ENCODE measurements around the gene CCDC81. TPM values are rescaled to one million over a fixed set of nuclear protein-coding genes. Genes with fewer than 3 reads are reported as not detected.
A peak's percentile ranks its signal among the peaks of the same experiment; 100 is the strongest.

The CCDC81 gene
- total and polyA plus RNA-seq, 2 of the 13 experiments (the other 11 are each of a cell fraction or from before 2014, with no cell fraction given), result 0.15 to 0.22 TPM

- Histone ChIP-seq H3K4me1 (ENCODE audit: insufficient read depth, low read length) (no peaks in the 10 kb centered on the region), H3K4me2 (ENCODE audit: low read depth, low read length) (no peak overlapping the region), H3K9ac (ENCODE audit: insufficient read depth, low read depth, low read length) (no peak overlapping the region), H3K9me3 (ENCODE audit: low read length) (no peaks in the 10 kb centered on the region), H3K36me3 (replicated peaks in 1 of 2; ENCODE audit: control insufficient read depth in 1 of 2, insufficient read depth in 2 of 2, low read length in 2 of 2) (no peaks in the 10 kb centered on the region), H3K79me2 (ENCODE audit: insufficient read depth, low read length) (no peaks in the 10 kb centered on the region), H3K27me3 (ENCODE audit: control insufficient read depth in 1 of 2, insufficient read depth in 2 of 2, low read length in 2 of 2) (no peaks in the 10 kb centered on the region), H3K4me3 (replicated peaks in 1 of 3; ENCODE audit: insufficient read depth in 1 of 3, low read depth in 2 of 3, low read length in 3 of 3) (no peak overlapping the region), H3K27ac (ENCODE audit: extremely low read length, insufficient read depth, low read length) (no peak overlapping the region), H2AFZ (ENCODE audit: low read length) (no peak overlapping the region), H4K20me1 (ENCODE audit: insufficient read depth, low read length) (no peaks in the 10 kb centered on the region)
- 58% methylated on average over 5 of the region's 6 CpGs for WGBS (ENCODE audit: low lambda C conversion rate)
- ChIA-PET CTCF (ENCODE audit: low intra/inter-chr PET ratio, low total read pairs) (no interaction called here), POLR2A (no interaction called here)
- intact Hi-C loops (cut with micrococcal nuclease; ENCODE audit: unreplicated experiment) (no loop called here), in situ Hi-C loops (cut with HindIII; ENCODE audit: extremely low pct_ligation_motif_present, low pct_unique_long_range_greater_than_20kb) (no loop called here)
- ATAC-seq (peak; percentile 51), DNase-seq (ENCODE audit: low spot score) (no peak), FAIRE-seq (no peak)
- BruUV-seq (replicated peaks), result no TSS peak
- TF ChIP-seq, protein P1, sequence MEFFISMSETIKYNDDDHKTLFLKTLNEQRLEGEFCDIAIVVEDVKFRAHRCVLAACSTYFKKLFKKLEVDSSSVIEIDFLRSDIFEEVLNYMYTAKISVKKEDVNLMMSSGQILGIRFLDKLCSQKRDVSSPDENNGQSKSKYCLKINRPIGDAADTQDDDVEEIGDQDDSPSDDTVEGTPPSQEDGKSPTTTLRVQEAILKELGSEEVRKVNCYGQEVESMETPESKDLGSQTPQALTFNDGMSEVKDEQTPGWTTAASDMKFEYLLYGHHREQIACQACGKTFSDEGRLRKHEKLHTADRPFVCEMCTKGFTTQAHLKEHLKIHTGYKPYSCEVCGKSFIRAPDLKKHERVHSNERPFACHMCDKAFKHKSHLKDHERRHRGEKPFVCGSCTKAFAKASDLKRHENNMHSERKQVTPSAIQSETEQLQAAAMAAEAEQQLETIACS (CRISPR knock-in tag; IDR thresholded peaks at IDR 0.05), result no peak
- no peak for TF ChIP-seq ZNF17 (CRISPR knock-in tag; IDR thresholded peaks at IDR 0.05)
Measured at GRCh38 chr11:86395061-86395551, 20.4 kb downstream of the CCDC81 start.

- TF ChIP-seq IRF9 (CRISPR knock-in tag; IDR thresholded peaks at IDR 0.05; ENCODE audit: borderline replicate concordance) (no peak), ZFP90 (CRISPR knock-in tag; IDR thresholded peaks at IDR 0.05; ENCODE audit: borderline replicate concordance) (no peak), HOXA3 (CRISPR knock-in tag; IDR thresholded peaks at IDR 0.05) (no peak), AGO2 (optimal IDR thresholded peaks at IDR 0.05; ENCODE audit: low read depth, low read length) (no peak), KLF11 (CRISPR knock-in tag; IDR thresholded peaks at IDR 0.05) (no peak), ZNF879 (CRISPR knock-in tag; IDR thresholded peaks at IDR 0.05) (no peak), CC2D1A (CRISPR knock-in tag; IDR thresholded peaks at IDR 0.05) (no peak), ARHGAP35 (CRISPR knock-in tag; IDR thresholded peaks at IDR 0.05; ENCODE audit: borderline replicate concordance) (no peak), MATR3 (CRISPR knock-in tag; IDR thresholded peaks at IDR 0.05) (no peak), MAZ (IDR thresholded peaks at IDR 0.05; ENCODE audit: borderline replicate concordance, low read depth, low read length) (no peak), MAZ (CRISPR knock-in tag; IDR thresholded peaks at IDR 0.05; ENCODE audit: low read depth) (no peak), NBN (conservative IDR thresholded peaks at IDR 0.05) (no peak), DBP (CRISPR knock-in tag; IDR thresholded peaks at IDR 0.05; ENCODE audit: not compliant biosample characterization) (no peak)
- Histone ChIP-seq H2AFZ (ENCODE audit: low read length) (no peak overlapping the region), H3K4me3 (replicated peaks in 1 of 3; ENCODE audit: insufficient read depth in 1 of 3, low read depth in 2 of 3, low read length in 3 of 3) (no peak overlapping the region), H3K9me3 (ENCODE audit: low read length) (no peaks in the 10 kb centered on the region), H3K36me3 (replicated peaks in 1 of 2; ENCODE audit: control insufficient read depth in 1 of 2, insufficient read depth in 2 of 2, low read length in 2 of 2) (no peaks in the 10 kb centered on the region), H3K27ac (ENCODE audit: extremely low read length, insufficient read depth, low read length) (no peak overlapping the region), H3K4me1 (ENCODE audit: insufficient read depth, low read length) (no peaks in the 10 kb centered on the region), H3K4me2 (ENCODE audit: low read depth, low read length) (no peak overlapping the region), H3K9ac (ENCODE audit: insufficient read depth, low read depth, low read length) (no peak overlapping the region), H3K27me3 (ENCODE audit: control insufficient read depth in 1 of 2, insufficient read depth in 2 of 2, low read length in 2 of 2) (no peaks in the 10 kb centered on the region), H3K79me2 (ENCODE audit: insufficient read depth, low read length) (no peaks in the 10 kb centered on the region), H4K20me1 (ENCODE audit: insufficient read depth, low read length) (no peaks in the 10 kb centered on the region)
- ATAC-seq (no peak), DNase-seq (ENCODE audit: low spot score) (no peak), FAIRE-seq (no peak)
- WGBS (ENCODE audit: low lambda C conversion rate), result 4% methylated on average over 2 of the region's 2 CpGs
- in situ Hi-C loops (cut with HindIII; ENCODE audit: extremely low pct_ligation_motif_present, low pct_unique_long_range_greater_than_20kb), result no loop called here
- BruUV-seq (replicated peaks), result no TSS peak
- POLR2A ChIA-PET, result no interaction called here
- CTCF ChIA-PET (ENCODE audit: low intra/inter-chr PET ratio, low total read pairs), result no interaction called here
- intact Hi-C loops (cut with micrococcal nuclease; ENCODE audit: unreplicated experiment), result no loop called here
Measured at GRCh38 chr11:86396396-86396795, 21.7 kb downstream of the CCDC81 start.
